Measurements from ENCODE around the gene FBRS.
A peak's percentile ranks its signal among the peaks of the same experiment; 100 is the strongest.
"Not testable (repeated sequence)": the region's sequence is repeated elsewhere in the genome, so short reads cannot be mapped to it uniquely, and the experiment has no call there.

The FBRS gene

GRCh38 chr16:30665830-30666190 lies 7.6 kb downstream of the FBRS start:
- DNase-seq, result no peak

GRCh38 chr16:30666681-30667080 lies 8.4 kb downstream of the FBRS start:
- no peak for DNase-seq

GRCh38 chr16:30667361-30667905 lies 9.2 kb downstream of the FBRS start:
- DNase-seq, result no peak

- no peak for DNase-seq
These were observed 10.2 kb downstream of the FBRS start for GRCh38 chr16:30668393-30668792.

GRCh38 chr16:30669026-30669902 lies 11.0 kb downstream of the FBRS start:
- no peak for DNase-seq

GRCh38 chr16:30669903-30670824 lies 11.9 kb downstream of the FBRS start:
- DNase-seq, result no peak

- no peak for DNase-seq
These were observed 16.9 kb downstream of the FBRS start for GRCh38 chr16:30675143-30675542.

- no peak for DNase-seq
These were observed 19.8 kb downstream of the FBRS start for GRCh38 chr16:30677931-30678585.

GRCh38 chr16:30678586-30678970 lies 20.3 kb downstream of the FBRS start:
- no peak for DNase-seq

- no peak for DNase-seq
These were observed 22.1 kb downstream of the FBRS start for GRCh38 chr16:30680326-30680725.

GRCh38 chr16:30688701-30689100 lies 30.5 kb downstream of the FBRS start:
- no peak for DNase-seq

GRCh38 chr16:30691907-30692306 lies 33.7 kb downstream of the FBRS start:
- no peak for DNase-seq

- DNase-seq, result peak; percentile 12
These were observed 34.3 kb downstream of the FBRS start for GRCh38 chr16:30692396-30693064.

- DNase-seq, result no peak
These were observed 36.9 kb downstream of the FBRS start for GRCh38 chr16:30694926-30695693.

GRCh38 chr16:30696646-30697045 lies 38.4 kb downstream of the FBRS start:
- not testable (repeated sequence) for DNase-seq

GRCh38 chr16:30697264-30698138 lies 39.3 kb downstream of the FBRS start:
- DNase-seq, result no peak

GRCh38 chr16:30698139-30698815 lies 40.0 kb downstream of the FBRS start:
- DNase-seq, result peak; percentile 74

- DNase-seq, result no peak
These were observed 40.8 kb downstream of the FBRS start, which contains the start of gene SRCAP for GRCh38 chr16:30698816-30699614. Gene SRCAP (plus strand): TSS chr16:30699171. CDS start chr16:30700825, 1,654 bp downstream.

GRCh38 chr16:30699615-30700099 lies 41.4 kb downstream of the FBRS start:
- DNase-seq, result no peak
